HEK293 (cell line): ENCODE measurements around the gene ATCAY.

Source experiments
- CTCF ChIA-PET: fragments of 350-600 bp; formaldehyde crosslinking; extraction: SDS; loops from one replicate; lab custom pipeline; 2021; ENCODE audit warnings: antibody characterized with exemption; lab: Yijun Ruan, JAX
- POLR2A ChIA-PET: fragments of 300-600 bp; formaldehyde crosslinking; extraction: SDS; loops from one replicate; lab custom pipeline; 2020; ENCODE audit warnings: antibody characterized with exemption, inconsistent platforms; lab: Yijun Ruan, JAX
- H3K27ac ChIP-seq: fragments of 200-500 bp; sonication (Bioruptor generic); 2 replicates; pipeline ENCODE4 v1.5.1; 2014; ENCODE audit warnings: low read depth, low read length, control low read depth, inconsistent platforms; ENCODE audit errors: extremely low read depth
- H3K36me3 ChIP-seq, 2 experiments: fragments of 200-500 bp in 1 of 2; sonication (Bioruptor generic) in 1 of 2; 1 replicate in 1 of 2; 2 replicates in 1 of 2; pipeline ENCODE4 v1.5.1; 2014 to 2017; ENCODE audit warnings: inconsistent platforms in 2 of 2, low read length in 2 of 2; ENCODE audit not compliant: control insufficient read depth in 2 of 2, insufficient read depth in 1 of 2
- H3K4me1 ChIP-seq: fragments of 200-500 bp; sonication (Bioruptor generic); 2 replicates; pipeline ENCODE4 v1.5.1; 2014; ENCODE audit warnings: mild to moderate bottlenecking, low read length, inconsistent platforms; ENCODE audit not compliant: control insufficient read depth, insufficient read depth
- H3K4me3 ChIP-seq: 2 replicates; pipeline ENCODE4 v1.5.1; 2011; ENCODE audit warnings: low read depth, mild to moderate bottlenecking, control low read depth, low read length, moderate library complexity
- H3K9me3 ChIP-seq: fragments of 200-500 bp; sonication (Bioruptor generic); 2 replicates; pipeline ENCODE4 v1.5.1; 2014; ENCODE audit warnings: low read depth, low read length, inconsistent platforms; ENCODE audit not compliant: control insufficient read depth, insufficient read depth
- BCL6B ChIP-seq: fragments of 450-650 bp; formaldehyde crosslinking; IDR thresholded peaks from 2 replicates; pipeline ENCODE4 v1.5.1; 2017; ENCODE audit warnings: missing biosample characterization, missing genetic modification characterization
- GLI4 ChIP-seq: fragments of 450-650 bp; formaldehyde crosslinking; IDR thresholded peaks from 2 replicates; pipeline ENCODE4 v1.5.1; 2016; ENCODE audit warnings: missing biosample characterization, missing genetic modification characterization
- GLIS1 ChIP-seq: fragments of 450-650 bp; formaldehyde crosslinking; IDR thresholded peaks from 2 replicates; pipeline ENCODE4 v1.5.1; 2016; ENCODE audit warnings: missing biosample characterization, missing genetic modification characterization
- KLF9 ChIP-seq: fragments of 450-650 bp; formaldehyde crosslinking; IDR thresholded peaks from 2 replicates; pipeline ENCODE4 v1.5.1; 2016; ENCODE audit warnings: missing biosample characterization, missing genetic modification characterization, low read depth
- MZF1 ChIP-seq: fragments of 450-650 bp; formaldehyde crosslinking; IDR thresholded peaks from 2 replicates; pipeline ENCODE4 v1.5.1; 2017; ENCODE audit warnings: missing biosample characterization, missing genetic modification characterization, borderline replicate concordance
- PRDM1 ChIP-seq: fragments of 450-650 bp; formaldehyde crosslinking; IDR thresholded peaks from 2 replicates; pipeline ENCODE4; 2016; ENCODE audit warnings: missing biosample characterization, missing genetic modification characterization
- SP2 ChIP-seq: fragments of 450-650 bp; formaldehyde crosslinking; IDR thresholded peaks from 2 replicates; pipeline ENCODE4 v1.5.1; 2016; ENCODE audit warnings: missing biosample characterization, missing genetic modification characterization
- TSHZ1 ChIP-seq: fragments of 450-650 bp; formaldehyde crosslinking; IDR thresholded peaks from 2 replicates; pipeline ENCODE4 v1.5.1; 2016; ENCODE audit warnings: missing biosample characterization, missing genetic modification characterization, borderline replicate concordance
- ZBTB10 ChIP-seq: fragments of 450-650 bp; formaldehyde crosslinking; IDR thresholded peaks from 2 replicates; pipeline ENCODE4 v1.5.1; 2016; ENCODE audit warnings: missing biosample characterization, missing genetic modification characterization
- ZFHX2 ChIP-seq: fragments of 450-650 bp; formaldehyde crosslinking; conservative IDR thresholded peaks from 2 replicates; pipeline ENCODE4 v1.5.1; 2016; ENCODE audit warnings: missing biosample characterization, missing genetic modification characterization
- ZFP3 ChIP-seq: fragments of 450-650 bp; formaldehyde crosslinking; IDR thresholded peaks from 2 replicates; pipeline ENCODE4 v1.5.1; 2016; ENCODE audit warnings: low read depth, missing biosample characterization, missing genetic modification characterization
- ZNF121 ChIP-seq: fragments of 450-650 bp; formaldehyde crosslinking; IDR thresholded peaks from 2 replicates; pipeline ENCODE4 v1.5.1; 2016; ENCODE audit warnings: missing biosample characterization, missing genetic modification characterization
- ZNF133 ChIP-seq: fragments of 450-650 bp; formaldehyde crosslinking; IDR thresholded peaks from 2 replicates; pipeline ENCODE4 v1.5.1; 2016; ENCODE audit warnings: missing biosample characterization, missing genetic modification characterization
- ZNF16 ChIP-seq: fragments of 450-650 bp; formaldehyde crosslinking; IDR thresholded peaks from 2 replicates; pipeline ENCODE4 v1.5.1; 2016; ENCODE audit warnings: low read depth, missing biosample characterization, missing genetic modification characterization
- ZNF211 ChIP-seq: fragments of 450-650 bp; formaldehyde crosslinking; IDR thresholded peaks from 2 replicates; pipeline ENCODE4 v1.5.1; 2016; ENCODE audit warnings: low read depth, missing biosample characterization, missing genetic modification characterization
- ZNF214 ChIP-seq: fragments of 450-650 bp; formaldehyde crosslinking; IDR thresholded peaks from 2 replicates; pipeline ENCODE4 v1.5.1; 2017; ENCODE audit warnings: missing biosample characterization, mild to moderate bottlenecking, missing genetic modification characterization, borderline replicate concordance
- ZNF274 ChIP-seq, 2 experiments: fragments of 200-500 bp in 1 of 2; fragments of 450-650 bp in 1 of 2; sonication (Bioruptor generic) in 1 of 2; formaldehyde crosslinking in 1 of 2; IDR thresholded peaks; 2 replicates each; pipeline versions ENCODE4 v1.5.1 to v1.6.1; 2014 to 2016; ENCODE audit warnings: borderline replicate concordance in 1 of 2, inconsistent platforms in 1 of 2, low read length in 1 of 2, missing biosample characterization in 1 of 2, missing genetic modification characterization in 1 of 2
- ZNF311 ChIP-seq: fragments of 450-650 bp; formaldehyde crosslinking; IDR thresholded peaks from 2 replicates; pipeline ENCODE4 v1.5.1; 2017; ENCODE audit warnings: missing biosample characterization, missing genetic modification characterization, borderline replicate concordance
- ZNF37A ChIP-seq: fragments of 450-650 bp; IDR thresholded peaks from 2 replicates; pipeline ENCODE4 v1.5.1; 2018; ENCODE audit warnings: missing biosample characterization, missing genetic modification characterization
- ZNF548 ChIP-seq: fragments of 450-650 bp; formaldehyde crosslinking; IDR thresholded peaks from 2 replicates; pipeline ENCODE4 v1.5.1; 2016; ENCODE audit warnings: missing biosample characterization, missing genetic modification characterization
- ZNF549 ChIP-seq: fragments of 450-650 bp; IDR thresholded peaks from 2 replicates; pipeline ENCODE4 v1.5.1; 2018; ENCODE audit warnings: missing biosample characterization, missing genetic modification characterization, mild to moderate bottlenecking, inconsistent platforms, moderate library complexity
- ZNF555 ChIP-seq: fragments of 450-650 bp; formaldehyde crosslinking; conservative IDR thresholded peaks from 2 replicates; pipeline ENCODE4 v1.5.1; 2017; ENCODE audit warnings: missing biosample characterization, mild to moderate bottlenecking, missing genetic modification characterization, inconsistent platforms
- ZNF558 ChIP-seq: fragments of 450-650 bp; formaldehyde crosslinking; IDR thresholded peaks from 2 replicates; pipeline ENCODE4 v1.5.1; 2016; ENCODE audit warnings: missing biosample characterization, missing genetic modification characterization
- ZNF561 ChIP-seq: fragments of 450-650 bp; IDR thresholded peaks from 2 replicates; pipeline ENCODE4 v1.5.1; 2018; ENCODE audit warnings: missing biosample characterization, missing genetic modification characterization, borderline replicate concordance
- ZNF600 ChIP-seq: fragments of 450-650 bp; formaldehyde crosslinking; IDR thresholded peaks from 2 replicates; pipeline ENCODE4 v1.5.1; 2016; ENCODE audit warnings: missing biosample characterization, missing genetic modification characterization
- ZNF654 ChIP-seq: fragments of 450-650 bp; formaldehyde crosslinking; IDR thresholded peaks from 2 replicates; pipeline ENCODE4 v1.5.1; 2016; ENCODE audit warnings: low read depth, missing biosample characterization, missing genetic modification characterization
- ZNF692 ChIP-seq: fragments of 450-650 bp; formaldehyde crosslinking; IDR thresholded peaks from 2 replicates; pipeline ENCODE4 v1.5.1; 2016; ENCODE audit warnings: missing biosample characterization, missing genetic modification characterization
- ZNF701 ChIP-seq: fragments of 450-650 bp; formaldehyde crosslinking; IDR thresholded peaks from 2 replicates; pipeline ENCODE4 v1.5.1; 2016; ENCODE audit warnings: missing biosample characterization, missing genetic modification characterization
- ZSCAN30 ChIP-seq: fragments of 450-650 bp; IDR thresholded peaks from 2 replicates; pipeline ENCODE4 v1.5.1; 2018; ENCODE audit warnings: missing biosample characterization, mild to moderate bottlenecking, missing genetic modification characterization, moderate library complexity

Gene ATCAY

GRCh38 chr19:3836887-3837286 lies 43.6 kb upstream of the ATCAY start:
- TF ChIP-seq ZNF654 (tag by site-specific recombination) (no peak), ZNF600 (no peak), SP2 (tag by site-specific recombination) (no peak), ZNF274 (IDR thresholded peaks at IDR 0.05; ENCODE audit: low read length) (no peak), ZNF274 (tag by site-specific recombination; IDR thresholded peaks at IDR 0.05; ENCODE audit: borderline replicate concordance) (no peak), GLIS1 (tag by site-specific recombination) (no peak), ZNF561 (no peak), MZF1 (tag by site-specific recombination) (no peak), KLF9 (tag by site-specific recombination) (no peak), ZNF311 (tag by site-specific recombination) (no peak), ZNF16 (tag by site-specific recombination) (no peak)
- Histone ChIP-seq H3K27ac (no peak overlapping the region), H3K36me3 (no peaks in the 10 kb centered on the region), H3K9me3 (no peaks in the 10 kb centered on the region), H3K4me1 (no peaks in the 10 kb centered on the region), H3K4me3 (no peak overlapping the region)
- ChIA-PET CTCF (no interaction called here), POLR2A (no interaction called here)

GRCh38 chr19:3837332-3837731 lies 43.2 kb upstream of the ATCAY start:
- Histone ChIP-seq H3K9me3 (no peaks in the 10 kb centered on the region), H3K27ac (no peak overlapping the region), H3K4me3 (no peak overlapping the region), H3K36me3 (no peaks in the 10 kb centered on the region), H3K4me1 (no peaks in the 10 kb centered on the region)
- ChIA-PET POLR2A (no interaction called here), CTCF (no interaction called here)
- no peak for TF ChIP-seq ZNF121 (tag by site-specific recombination)
- no peak for TF ChIP-seq ZBTB10 (tag by site-specific recombination)
- TF ChIP-seq ZNF692 (tag by site-specific recombination) = no peak
- TF ChIP-seq PRDM1 (tag by site-specific recombination) = no peak
- no peak for TF ChIP-seq ZNF549 (tag by site-specific recombination)
- no peak for TF ChIP-seq ZNF555
- TF ChIP-seq TSHZ1 (tag by site-specific recombination) = no peak
- TF ChIP-seq ZNF548 = no peak
- no peak for TF ChIP-seq ZNF214 (tag by site-specific recombination)
- no peak for TF ChIP-seq ZNF701 (tag by site-specific recombination)
- no peak for TF ChIP-seq ZFHX2 (tag by site-specific recombination)
- no peak for TF ChIP-seq BCL6B (tag by site-specific recombination)
- no peak for TF ChIP-seq ZNF133 (tag by site-specific recombination)
- no peak for TF ChIP-seq ZFP3
- TF ChIP-seq ZNF211 (tag by site-specific recombination) = no peak
- TF ChIP-seq ZSCAN30 (tag by site-specific recombination) = no peak
- TF ChIP-seq GLI4 = no peak
- TF ChIP-seq ZNF558 (tag by site-specific recombination) = no peak
- no peak for TF ChIP-seq ZNF37A (tag by site-specific recombination)
